ENCODE data around the gene ANO1.

DNA sequence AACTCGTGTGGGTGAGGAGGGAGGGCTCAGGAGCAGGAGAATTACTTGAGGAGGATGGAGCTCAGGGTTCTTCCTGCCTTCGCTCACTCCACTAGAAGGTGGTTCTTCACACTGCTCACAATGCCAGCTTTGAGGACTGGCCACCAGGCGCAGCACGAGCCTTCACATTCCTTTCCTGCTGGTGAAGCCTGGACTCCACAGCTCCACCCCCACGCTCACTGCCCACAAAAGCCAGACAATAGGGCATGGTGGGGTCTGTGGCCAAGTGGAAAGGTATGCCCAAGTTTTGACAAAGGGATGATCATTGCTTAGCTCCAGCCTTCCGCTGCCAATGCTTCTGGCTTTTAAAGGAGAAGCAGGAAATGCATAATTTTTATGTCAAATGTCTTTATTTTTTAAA lies 67.0 kb downstream of the ANO1 start:
- TF ChIP-seq, protein P1, sequence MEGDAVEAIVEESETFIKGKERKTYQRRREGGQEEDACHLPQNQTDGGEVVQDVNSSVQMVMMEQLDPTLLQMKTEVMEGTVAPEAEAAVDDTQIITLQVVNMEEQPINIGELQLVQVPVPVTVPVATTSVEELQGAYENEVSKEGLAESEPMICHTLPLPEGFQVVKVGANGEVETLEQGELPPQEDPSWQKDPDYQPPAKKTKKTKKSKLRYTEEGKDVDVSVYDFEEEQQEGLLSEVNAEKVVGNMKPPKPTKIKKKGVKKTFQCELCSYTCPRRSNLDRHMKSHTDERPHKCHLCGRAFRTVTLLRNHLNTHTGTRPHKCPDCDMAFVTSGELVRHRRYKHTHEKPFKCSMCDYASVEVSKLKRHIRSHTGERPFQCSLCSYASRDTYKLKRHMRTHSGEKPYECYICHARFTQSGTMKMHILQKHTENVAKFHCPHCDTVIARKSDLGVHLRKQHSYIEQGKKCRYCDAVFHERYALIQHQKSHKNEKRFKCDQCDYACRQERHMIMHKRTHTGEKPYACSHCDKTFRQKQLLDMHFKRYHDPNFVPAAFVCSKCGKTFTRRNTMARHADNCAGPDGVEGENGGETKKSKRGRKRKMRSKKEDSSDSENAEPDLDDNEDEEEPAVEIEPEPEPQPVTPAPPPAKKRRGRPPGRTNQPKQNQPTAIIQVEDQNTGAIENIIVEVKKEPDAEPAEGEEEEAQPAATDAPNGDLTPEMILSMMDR (IDR thresholded peaks at IDR 0.05; ENCODE audit: low read length) = no peak
- no peak for TF ChIP-seq EZH2 (optimal IDR thresholded peaks at IDR 0.05; ENCODE audit: low read depth, low read length)
- TF ChIP-seq EZH2phosphoT487 (IDR thresholded peaks at IDR 0.05; ENCODE audit: low read length) = no peak
